ENCODE measurements around the gene SEC24A. TPM values are rescaled to one million over a fixed set of nuclear protein-coding genes. Genes with fewer than 3 reads are reported as not detected.
"Not testable (repeated sequence)": the region's sequence is repeated elsewhere in the genome, so short reads cannot be mapped to it uniquely, and the experiment has no call there.

SEC24A gene
- total and polyA plus RNA-seq, 2 experiments from 2014 or later: 17.2 to 69.4 TPM

DNA sequence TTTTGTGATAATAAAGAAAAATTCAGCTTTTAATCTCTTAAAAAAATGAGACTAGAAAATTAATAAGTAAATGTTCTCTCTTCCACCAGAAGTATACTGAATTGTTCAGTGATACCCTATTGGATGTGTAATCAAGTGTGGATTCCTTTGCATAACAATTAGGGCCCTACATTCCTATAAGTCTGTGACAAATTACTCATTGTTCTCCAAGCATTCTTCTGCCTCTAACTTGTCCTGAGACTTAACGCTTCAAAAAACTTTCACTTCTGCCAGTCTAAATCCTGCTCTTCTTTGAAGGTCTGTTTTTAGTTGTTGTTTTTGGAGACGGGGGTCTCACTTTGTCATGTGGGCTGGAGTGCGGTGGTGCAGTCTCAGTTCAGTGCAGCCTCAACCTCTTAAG lies 100.8 kb downstream of the SEC24A start:
- DNase-seq (ENCODE audit: low spot score): no peak
- Histone ChIP-seq H3K4me1 (ENCODE audit: insufficient read depth) (no peaks in the 10 kb centered on the region), H3K9me3 (ENCODE audit: low read depth) (no peaks in the 10 kb centered on the region), H3K27ac (no peak overlapping the region), H3K79me2 (no peaks in the 10 kb centered on the region), H2AFZ (no peak overlapping the region), H3K36me3 (replicated peaks; ENCODE audit: insufficient read depth, low read depth) (no peaks in the 10 kb centered on the region), H3K4me2 (no peak overlapping the region), H3K4me3 (no peak overlapping the region), H3K9me2 (replicated peaks; ENCODE audit: insufficient read depth) (no peaks in the 10 kb centered on the region), H3K27me3 (no peaks in the 10 kb centered on the region), H4K20me1 (ENCODE audit: insufficient read depth, poor library complexity, severe bottlenecking) (no peaks in the 10 kb centered on the region)
- WGBS (ENCODE audit: low lambda C conversion rate, missing lambda C conversion rate): 86% methylated on average over 3 of the region's 3 CpGs
- TF ChIP-seq, protein P1, sequence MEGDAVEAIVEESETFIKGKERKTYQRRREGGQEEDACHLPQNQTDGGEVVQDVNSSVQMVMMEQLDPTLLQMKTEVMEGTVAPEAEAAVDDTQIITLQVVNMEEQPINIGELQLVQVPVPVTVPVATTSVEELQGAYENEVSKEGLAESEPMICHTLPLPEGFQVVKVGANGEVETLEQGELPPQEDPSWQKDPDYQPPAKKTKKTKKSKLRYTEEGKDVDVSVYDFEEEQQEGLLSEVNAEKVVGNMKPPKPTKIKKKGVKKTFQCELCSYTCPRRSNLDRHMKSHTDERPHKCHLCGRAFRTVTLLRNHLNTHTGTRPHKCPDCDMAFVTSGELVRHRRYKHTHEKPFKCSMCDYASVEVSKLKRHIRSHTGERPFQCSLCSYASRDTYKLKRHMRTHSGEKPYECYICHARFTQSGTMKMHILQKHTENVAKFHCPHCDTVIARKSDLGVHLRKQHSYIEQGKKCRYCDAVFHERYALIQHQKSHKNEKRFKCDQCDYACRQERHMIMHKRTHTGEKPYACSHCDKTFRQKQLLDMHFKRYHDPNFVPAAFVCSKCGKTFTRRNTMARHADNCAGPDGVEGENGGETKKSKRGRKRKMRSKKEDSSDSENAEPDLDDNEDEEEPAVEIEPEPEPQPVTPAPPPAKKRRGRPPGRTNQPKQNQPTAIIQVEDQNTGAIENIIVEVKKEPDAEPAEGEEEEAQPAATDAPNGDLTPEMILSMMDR (IDR thresholded peaks at IDR 0.05; ENCODE audit: poor library complexity): no peak
- no peak for TF ChIP-seq EZH2phosphoT487 (IDR thresholded peaks at IDR 0.05; ENCODE audit: low read depth, severe bottlenecking, unreplicated experiment)
- no peak for TF ChIP-seq EZH2 (IDR thresholded peaks at IDR 0.05; ENCODE audit: borderline replicate concordance)

DNA sequence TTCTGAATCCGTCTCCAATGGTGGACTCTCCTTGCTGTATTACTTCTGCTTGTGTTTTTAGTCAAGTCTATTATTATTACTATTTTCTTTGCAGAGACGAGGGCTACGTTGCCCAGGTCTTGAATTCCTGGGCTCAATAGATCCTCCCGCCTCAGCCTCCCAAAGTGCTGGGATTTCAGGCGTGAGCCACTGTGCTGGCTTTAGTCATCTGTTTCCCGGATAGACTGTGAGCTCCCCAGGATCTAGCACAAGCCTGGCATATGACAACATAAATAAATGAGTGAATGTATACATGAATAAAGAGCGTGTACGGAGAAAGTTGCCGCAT lies 109.6 kb downstream of the SEC24A start:
- Histone ChIP-seq H3K9me3 (ENCODE audit: low read depth) (no peaks in the 10 kb centered on the region), H4K20me1 (ENCODE audit: insufficient read depth, poor library complexity, severe bottlenecking) (peaks cover 14% of the 10 kb centered on the region), H3K4me2 (peak overlapping the region; percentile 81), H3K36me3 (replicated peaks; ENCODE audit: insufficient read depth, low read depth) (no peaks in the 10 kb centered on the region), H2AFZ (peak overlapping the region; percentile 87), H3K4me3 (peak overlapping the region; percentile 61), H3K4me1 (ENCODE audit: insufficient read depth) (peaks cover 6% of the 10 kb centered on the region), H3K27me3 (no peaks in the 10 kb centered on the region), H3K9me2 (replicated peaks; ENCODE audit: insufficient read depth) (no peaks in the 10 kb centered on the region), H3K27ac (peak overlapping the region; percentile 69), H3K79me2 (peaks cover 44% of the 10 kb centered on the region)
- no peak for DNase-seq (ENCODE audit: low spot score)
- WGBS (ENCODE audit: low lambda C conversion rate, missing lambda C conversion rate): 26% methylated on average over 9 of the region's 9 CpGs
- TF ChIP-seq, protein P1 (IDR thresholded peaks at IDR 0.05; ENCODE audit: poor library complexity): no peak
- TF ChIP-seq EZH2 (IDR thresholded peaks at IDR 0.05; ENCODE audit: borderline replicate concordance): no peak
- TF ChIP-seq EZH2phosphoT487 (IDR thresholded peaks at IDR 0.05; ENCODE audit: low read depth, severe bottlenecking, unreplicated experiment): no peak

DNA sequence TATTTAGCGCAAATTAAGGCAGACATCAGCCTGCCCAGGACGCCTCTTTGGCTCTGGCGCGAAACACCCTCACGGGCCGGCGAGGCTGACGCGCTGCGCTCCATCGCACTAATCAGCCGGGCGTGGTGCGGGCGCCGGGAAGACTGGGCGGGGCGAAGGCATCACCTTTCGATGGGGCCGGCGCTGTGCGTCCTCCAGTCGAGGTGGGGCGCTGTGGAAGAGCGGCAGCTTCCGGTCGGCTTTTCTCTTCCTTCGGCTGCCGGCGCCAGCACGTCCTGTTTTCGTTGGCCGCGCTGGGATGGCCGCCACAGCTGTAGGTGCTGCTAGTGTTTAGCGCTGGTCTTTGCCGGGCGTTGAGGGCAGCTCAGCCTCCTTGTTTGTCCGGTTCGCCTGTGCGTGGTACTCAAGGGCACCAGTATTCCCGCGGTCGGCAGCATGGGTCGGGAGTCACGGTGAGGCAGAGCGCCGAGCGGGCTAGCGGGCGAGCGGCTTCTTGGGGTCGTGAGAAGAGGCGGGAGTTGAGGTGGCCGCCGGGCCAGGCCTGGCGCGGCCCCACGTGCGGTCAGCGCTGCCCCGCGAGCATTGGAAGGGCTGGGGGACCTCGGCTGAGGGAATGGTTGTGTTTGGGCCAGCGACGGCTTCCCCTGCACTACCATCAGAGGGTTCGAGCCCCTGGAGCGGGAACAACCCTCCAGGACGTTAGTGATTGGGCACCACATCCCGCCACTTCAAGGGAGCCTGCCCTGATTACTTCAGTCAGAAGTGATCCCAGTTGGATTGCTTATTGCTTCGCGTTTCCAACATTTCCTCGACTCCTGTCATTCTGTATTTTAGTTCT lies 110.1 kb downstream of the SEC24A start, which contains the start of gene DDX46:
Gene DDX46, plus strand, starts transcription at position 276 of the 838 bp plus-strand sequence. Its CDS starts 160 bp downstream, at position 436.
- WGBS (ENCODE audit: low lambda C conversion rate, missing lambda C conversion rate): under 1% methylated on average over 68 of the region's 73 CpGs
- Histone ChIP-seq H3K9me2 (replicated peaks; ENCODE audit: insufficient read depth) (no peaks in the 10 kb centered on the region), H3K36me3 (replicated peaks; ENCODE audit: insufficient read depth, low read depth) (no peaks in the 10 kb centered on the region), H3K4me1 (ENCODE audit: insufficient read depth) (peaks cover 6% of the 10 kb centered on the region), H3K4me3 (peak within 1 kb of the TSS; percentile 89), H3K27me3 (no peaks in the 10 kb centered on the region), H3K79me2 (peaks cover 50% of the 10 kb centered on the region), H3K4me2 (peak within 1 kb of the TSS; percentile 84), H2AFZ (peak within 1 kb of the TSS; percentile 87), H3K9me3 (ENCODE audit: low read depth) (no peaks in the 10 kb centered on the region), H4K20me1 (ENCODE audit: insufficient read depth, poor library complexity, severe bottlenecking) (peaks cover 14% of the 10 kb centered on the region), H3K27ac (peak within 1 kb of the TSS; percentile 69)
- peak; percentile 97 for DNase-seq (ENCODE audit: low spot score)
- TF ChIP-seq EZH2phosphoT487 (IDR thresholded peaks at IDR 0.05; ENCODE audit: low read depth, severe bottlenecking, unreplicated experiment) (no peak), EZH2 (IDR thresholded peaks at IDR 0.05; ENCODE audit: borderline replicate concordance) (no peak)
- TF ChIP-seq, protein P1 (IDR thresholded peaks at IDR 0.05; ENCODE audit: poor library complexity): peak; percentile 90

DNA sequence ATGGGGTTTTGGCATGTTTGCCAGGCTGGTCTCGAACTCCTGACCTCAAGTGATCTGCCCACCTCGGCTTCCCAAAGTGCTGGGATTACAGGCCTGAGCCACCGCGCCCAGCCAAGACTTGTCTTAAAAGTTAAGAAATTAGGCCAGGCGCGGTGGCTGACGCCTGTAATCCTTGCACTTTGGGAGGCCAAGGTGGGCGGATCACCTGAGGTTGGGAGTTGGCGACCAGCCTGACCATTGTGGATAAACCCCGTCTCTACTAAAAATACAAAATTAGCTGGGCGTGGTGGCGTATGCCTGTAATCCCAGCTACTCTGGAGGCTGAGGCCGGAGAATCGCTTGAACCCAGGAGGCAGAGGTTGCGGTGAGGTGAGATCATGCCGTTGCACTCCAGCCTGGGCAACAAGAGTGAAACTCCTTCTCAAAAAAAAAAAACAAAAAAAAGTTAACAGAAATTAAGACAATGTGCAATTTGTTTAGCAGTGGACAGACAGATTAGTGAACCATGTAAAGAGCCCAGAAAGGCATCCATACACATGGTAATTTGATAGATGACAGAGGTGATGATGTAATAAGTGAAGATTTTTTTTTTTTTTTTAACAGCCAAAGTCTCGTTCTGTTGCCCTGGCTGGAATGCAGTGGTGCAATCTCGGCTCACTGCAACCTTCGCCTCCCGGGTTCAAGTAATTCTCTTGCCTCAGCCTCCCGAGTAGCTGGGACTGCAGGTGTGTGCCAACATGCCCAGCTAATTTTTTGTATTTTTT lies 119.1 kb downstream of the SEC24A start:
- H3K9me2 ChIP-seq (replicated peaks; ENCODE audit: insufficient read depth); H3K9me3 ChIP-seq (ENCODE audit: low read depth); H3K36me3 ChIP-seq (replicated peaks; ENCODE audit: insufficient read depth, low read depth); H2AFZ ChIP-seq; H3K4me3 ChIP-seq; H3K4me2 ChIP-seq; H3K27me3 ChIP-seq; H4K20me1 ChIP-seq (ENCODE audit: insufficient read depth, poor library complexity, severe bottlenecking); H3K27ac ChIP-seq; H3K4me1 ChIP-seq (ENCODE audit: insufficient read depth); DNase-seq (ENCODE audit: low spot score): not testable (repeated sequence)
- H3K79me2 ChIP-seq: peaks cover 13% of the 10 kb centered on the region
- WGBS (ENCODE audit: low lambda C conversion rate, missing lambda C conversion rate): 96% methylated on average over 21 of the region's 21 CpGs
